HepG2 (cell line): ENCODE measurements around the gene SLC43A1. TPM values are rescaled to one million over a fixed set of nuclear protein-coding genes. Genes with fewer than 3 reads are reported as not detected.
A peak's percentile ranks its signal among the peaks of the same experiment; 100 is the strongest.

ENCODE experiments used
- ATF5 ChIP-seq: sonication (generic); formaldehyde crosslinking; IDR thresholded peaks from 2 replicates; pipeline ENCODE4 v1.4.0; 2020; ENCODE audit warnings: mild to moderate bottlenecking, low read depth, missing genetic modification reagents
- FOSL2 ChIP-seq: sonication (generic); formaldehyde crosslinking; IDR thresholded peaks from 2 replicates; pipeline ENCODE4 v1.4.0; 2020; ENCODE audit warnings: missing genetic modification reagents
- GPN1 ChIP-seq: sonication (generic); formaldehyde crosslinking; IDR thresholded peaks from 2 replicates; pipeline ENCODE4 v1.5.1; 2020; ENCODE audit warnings: missing genetic modification reagents, borderline replicate concordance
- HMGXB3 ChIP-seq: sonication (generic); formaldehyde crosslinking; IDR thresholded peaks from 2 replicates; pipeline ENCODE4 v1.4.0; 2020; ENCODE audit warnings: missing genetic modification reagents, borderline replicate concordance
- PHF21A ChIP-seq: sonication (generic); formaldehyde crosslinking; IDR thresholded peaks from 2 replicates; pipeline ENCODE4 v1.5.0; 2020; ENCODE audit warnings: mild to moderate bottlenecking, missing genetic modification reagents
- REPIN1 ChIP-seq: sonication (generic); formaldehyde crosslinking; IDR thresholded peaks from 2 replicates; pipeline ENCODE4 v1.8.0; 2022; ENCODE audit warnings: missing genetic modification reagents, low read depth, mild to moderate bottlenecking, borderline replicate concordance
- SMYD3 ChIP-seq: sonication (generic); formaldehyde crosslinking; IDR thresholded peaks from 2 replicates; pipeline ENCODE4 v1.8.1; 2023; ENCODE audit warnings: mild to moderate bottlenecking, missing genetic modification reagents
- SRSF1 ChIP-seq: fragments of 200-400 bp; formaldehyde crosslinking; optimal IDR thresholded peaks from 2 replicates; pipeline ENCODE3; 2017; ENCODE audit warnings: mild to moderate bottlenecking, low read depth, low read length, moderate library complexity
- TBX3 ChIP-seq: fragments of 450-650 bp; IDR thresholded peaks from 2 replicates; pipeline ENCODE4 v1.6.1; 2017; ENCODE audit warnings: antibody characterized with exemption, mild to moderate bottlenecking, inconsistent platforms, borderline replicate concordance
- TRIM24 ChIP-seq: sonication (generic); formaldehyde crosslinking; IDR thresholded peaks from 2 replicates; pipeline ENCODE4 v1.8.0; 2022; ENCODE audit warnings: mild to moderate bottlenecking, missing genetic modification reagents
- ZBED4 ChIP-seq: sonication (generic); formaldehyde crosslinking; IDR thresholded peaks from 2 replicates; pipeline ENCODE4 v1.4.0; 2020; ENCODE audit warnings: missing genetic modification reagents, borderline replicate concordance
- ZNF138 ChIP-seq: sonication (generic); formaldehyde crosslinking; IDR thresholded peaks from 2 replicates; pipeline ENCODE4 v1.5.0; 2020; ENCODE audit warnings: mild to moderate bottlenecking, low read depth, missing genetic modification reagents
- ZNF317 ChIP-seq: sonication (generic); formaldehyde crosslinking; IDR thresholded peaks from 2 replicates; pipeline ENCODE4 v1.5.0; 2020; ENCODE audit warnings: mild to moderate bottlenecking, missing genetic modification reagents
- ZNF367 ChIP-seq: sonication (generic); formaldehyde crosslinking; IDR thresholded peaks from 2 replicates; pipeline ENCODE4 v1.4.0; 2020; ENCODE audit warnings: missing genetic modification reagents, borderline replicate concordance
- ZNF580 ChIP-seq: IDR thresholded peaks from 2 replicates; pipeline ENCODE4 v1.6.1; 2016; ENCODE audit warnings: low read depth, borderline replicate concordance
- ZNF691 ChIP-seq: sonication (generic); formaldehyde crosslinking; IDR thresholded peaks from 2 replicates; pipeline ENCODE4 v1.4.0; 2020; ENCODE audit warnings: missing genetic modification reagents, low read depth, mild to moderate bottlenecking, borderline replicate concordance
- ZNF816 ChIP-seq: sonication (generic); formaldehyde crosslinking; IDR thresholded peaks from 2 replicates; pipeline ENCODE4 v1.8.0; 2022; ENCODE audit warnings: missing genetic modification reagents, mild to moderate bottlenecking, borderline replicate concordance
- ZSCAN31 ChIP-seq: sonication (generic); formaldehyde crosslinking; IDR thresholded peaks from 2 replicates; pipeline ENCODE4 v1.5.0; 2020; ENCODE audit warnings: low read depth, mild to moderate bottlenecking, missing genetic modification reagents
- polyA plus RNA-seq, 8 experiments: library from polyadenylated mRNA; depleted of rRNA in 3 of 8; stranded (reverse) in 7 of 8; unstranded in 1 of 8; fragments of >200 nt; fragmentation: Illumina TruSeq in 4 of 8; extraction: Trizol in 4 of 8; gene quantifications; 2 replicates each; pipeline versions ENCODE4 v1.2.1 to v1.2.3, GENCODE V29; 2011 to 2016; ENCODE audit warnings: low read depth in 4 of 8, missing spikeins in 1 of 8, mixed read lengths in 1 of 8; ENCODE audit not compliant: insufficient read depth in 1 of 8
- total RNA-seq, 5 experiments: library from RNA; depleted of rRNA; stranded (reverse); fragments of >200 nt; fragmentation: Illumina TruSeq; extraction: Trizol; gene quantifications; 2 replicates each; pipeline ENCODE4 v1.2.3, GENCODE V29; 2016; ENCODE audit warnings: low read depth in 1 of 5

The SLC43A1 gene
- total and polyA plus RNA-seq, 2 of the 13 experiments (the other 11 are each of a cell fraction or from before 2014, with no cell fraction given): 72.3 to 87.6 TPM

GRCh38 chr11:57502870-57503269 is 12.6 kb downstream of the SLC43A1 start (continued):
- no peak for TF ChIP-seq ZBED4 (CRISPR knock-in tag)
- TF ChIP-seq GPN1 (CRISPR knock-in tag): no peak
- TF ChIP-seq ZNF317 (CRISPR knock-in tag): no peak
- no peak for TF ChIP-seq SRSF1
- TF ChIP-seq ZNF580 (CRISPR knock-in tag): peak; percentile 58; the same call in 1 of the 2 replicates
- 0 out of 2 replicates have a peak, but pooled peaks have one; percentile 34 for TF ChIP-seq FOSL2 (CRISPR knock-in tag)
- TF ChIP-seq ZNF691 (CRISPR knock-in tag): no peak
- TF ChIP-seq ATF5: no peak
- TF ChIP-seq TBX3: peak; percentile 32; the same call in 1 of the 2 replicates
- no peak for TF ChIP-seq ZNF367 (CRISPR knock-in tag)
- peak; percentile 27; the same call in 1 of the 2 replicates for TF ChIP-seq PHF21A
- TF ChIP-seq ZNF138 (CRISPR knock-in tag): no peak
- TF ChIP-seq HMGXB3 (CRISPR knock-in tag): no peak
- no peak for TF ChIP-seq ZNF816 (CRISPR knock-in tag)
- 0 out of 2 replicates have a peak, but pooled peaks have one; percentile 65 for TF ChIP-seq ZSCAN31 (CRISPR knock-in tag)
- TF ChIP-seq TRIM24 (CRISPR knock-in tag): no peak
- no peak for TF ChIP-seq SMYD3 (CRISPR knock-in tag)
- TF ChIP-seq REPIN1: no peak
